GM21423 (cell line): Measurements from ENCODE around the gene KIAA0408.

ENCODE experiments used
- ATAC-seq: cut with Tn5 transposase; IDR thresholded peaks from one replicate; pipeline ENCODE4 v1.9.1; 2021; ENCODE audit warnings: mild to moderate bottlenecking, moderate library complexity; ENCODE audit not compliant: unreplicated experiment

Gene KIAA0408

DNA sequence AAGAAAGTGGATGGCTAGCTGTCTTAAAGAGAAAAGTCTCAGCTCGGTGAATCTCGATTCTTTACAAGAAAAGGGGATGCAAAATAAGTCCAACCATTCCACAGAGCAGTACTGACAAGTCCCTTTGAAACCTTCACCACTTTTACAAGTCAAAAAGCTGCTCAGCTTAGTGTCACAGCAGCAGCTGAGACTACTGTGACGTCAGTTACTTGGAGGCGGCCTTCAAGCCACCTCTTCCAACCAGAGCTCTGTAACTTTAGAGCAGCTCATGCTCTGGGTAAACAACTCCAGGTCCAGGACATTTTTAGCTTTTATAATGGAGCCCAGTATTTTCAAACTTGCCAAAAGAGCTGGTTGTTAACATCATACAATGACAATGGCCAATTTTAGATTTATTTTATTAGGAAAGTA, at the start of gene KIAA0408:
KIAA0408 (minus strand) TSS at position 159 of the 411 bp plus-strand sequence. CDS start 5,408 bp downstream, outside the sequence.
- ATAC-seq: no peak

GRCh38 chr6:127506894-127507293, 47.7 kb upstream of the KIAA0408 start:
- ATAC-seq: no peak

DNA sequence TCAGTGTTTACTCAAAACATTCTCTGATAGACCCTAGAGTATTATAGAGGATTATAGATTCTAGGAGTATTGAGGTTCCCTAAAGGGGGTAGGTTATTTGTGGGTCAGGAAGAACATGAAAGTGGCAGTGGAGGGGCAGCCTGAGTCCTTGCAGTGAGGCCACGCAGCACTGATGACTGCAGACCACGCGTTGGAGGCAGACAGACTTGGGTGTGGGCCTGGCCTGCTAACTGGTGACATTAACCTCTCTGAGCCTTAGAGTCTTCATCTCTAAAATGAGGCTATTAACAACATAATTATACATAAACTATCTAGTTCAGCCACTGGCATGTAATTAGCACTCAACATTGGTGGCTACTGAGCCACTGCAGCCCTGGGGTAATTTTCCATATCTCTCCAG, 43.8 kb upstream of the KIAA0408 start:
- ATAC-seq: no peak

GRCh38 chr6:127497410-127497809, 38.2 kb upstream of the KIAA0408 start:
- ATAC-seq: no peak

DNA sequence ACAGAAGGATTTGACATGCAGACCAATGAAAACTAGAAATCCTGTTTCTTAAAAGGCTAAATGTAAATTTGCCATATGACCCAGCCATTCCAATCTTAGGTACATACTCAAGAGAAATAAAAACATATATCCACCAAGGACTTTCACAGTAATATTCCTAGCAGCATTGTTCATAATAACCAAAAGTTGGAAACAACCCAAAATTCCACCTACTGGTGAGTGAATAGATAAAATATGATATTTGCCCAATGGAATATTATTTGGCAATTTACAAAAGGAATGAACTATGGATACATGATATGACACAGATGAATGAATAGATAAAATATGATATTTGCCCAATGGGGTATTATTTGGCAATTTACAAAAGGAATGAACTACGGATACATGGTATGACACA, 37.3 kb upstream of the KIAA0408 start:
- ATAC-seq: no peak

- ATAC-seq: no peak
These were observed 35.1 kb upstream of the KIAA0408 start for GRCh38 chr6:127494240-127494767.

DNA sequence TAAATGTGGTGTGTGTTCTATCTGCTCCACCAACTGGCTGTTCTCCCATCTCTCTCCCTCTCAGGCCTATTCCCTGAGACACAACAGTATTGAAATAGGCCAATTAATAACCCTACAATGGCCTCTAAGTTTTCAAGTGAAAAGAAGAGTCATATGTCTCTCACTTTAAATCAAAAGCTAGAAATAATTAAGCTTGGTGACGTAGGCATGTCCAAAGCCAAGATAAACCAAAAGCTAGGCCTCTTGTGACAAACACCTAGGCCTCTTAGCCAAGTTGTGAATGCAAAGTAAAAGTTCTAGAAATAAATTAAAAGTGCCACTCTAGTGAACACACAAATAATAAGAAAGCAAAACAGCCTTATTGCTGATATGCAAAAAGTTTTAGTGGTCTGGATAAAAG, 30.1 kb upstream of the KIAA0408 start:
- ATAC-seq: no peak

- no peak for ATAC-seq
These were observed 27.7 kb upstream of the KIAA0408 start for GRCh38 chr6:127486934-127487333.

GRCh38 chr6:127484212-127484863, 25.1 kb upstream of the KIAA0408 start:
- ATAC-seq: peak; percentile 100

DNA sequence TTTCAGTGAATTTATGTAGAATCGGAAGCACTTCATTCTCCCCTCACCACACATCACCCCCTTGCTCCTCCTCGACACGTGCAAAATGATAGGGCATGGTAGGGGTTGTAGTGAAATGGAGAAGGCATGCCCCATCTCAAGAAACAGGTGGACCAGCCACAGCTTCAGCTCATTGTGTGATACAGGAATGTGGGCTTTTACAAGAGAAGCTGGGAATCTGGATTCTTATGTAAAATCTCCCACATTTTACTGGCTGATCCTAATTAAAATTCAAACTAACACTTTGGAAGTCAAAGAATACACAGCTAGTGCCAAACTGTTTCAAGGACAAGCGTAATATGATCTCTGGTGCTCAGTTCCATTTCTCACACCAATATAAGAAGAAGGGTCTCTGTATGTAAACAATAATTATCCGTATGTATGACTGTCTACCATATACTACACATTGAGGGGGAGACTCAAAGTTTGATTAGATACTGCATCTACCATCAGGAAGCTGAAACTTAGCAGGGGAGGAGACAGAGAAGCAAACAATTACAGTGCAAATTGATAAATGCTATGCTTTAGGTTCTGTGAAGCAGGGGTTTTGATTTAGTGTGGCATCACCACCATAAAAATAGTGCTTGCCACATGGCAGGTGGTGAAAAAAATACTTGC, 24.3 kb upstream of the KIAA0408 start:
- peak; percentile 20 for ATAC-seq

GRCh38 chr6:127482325-127482724, 23.1 kb upstream of the KIAA0408 start:
- no peak for ATAC-seq

- ATAC-seq: no peak
These were observed 22.4 kb upstream of the KIAA0408 start for GRCh38 chr6:127481628-127482027.

DNA sequence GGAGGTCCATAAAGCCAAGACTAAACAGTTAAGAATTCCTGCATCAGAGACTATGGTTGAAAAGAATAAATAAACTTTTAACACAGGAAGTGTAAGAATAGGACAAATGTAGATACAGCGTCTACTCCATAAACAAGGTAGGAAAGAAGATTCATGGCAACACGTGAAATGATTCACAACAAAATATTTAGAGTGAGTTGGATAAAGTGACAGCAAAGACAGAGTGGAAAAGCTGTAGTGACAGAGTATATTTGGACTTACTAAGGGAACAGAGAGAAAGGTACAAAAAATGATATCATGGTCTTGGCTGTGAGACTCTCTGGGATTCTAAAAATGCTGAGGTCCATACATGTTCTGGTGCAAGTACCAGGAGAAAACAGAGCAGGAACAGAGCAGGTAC, 21.9 kb upstream of the KIAA0408 start:
- no peak for ATAC-seq

DNA sequence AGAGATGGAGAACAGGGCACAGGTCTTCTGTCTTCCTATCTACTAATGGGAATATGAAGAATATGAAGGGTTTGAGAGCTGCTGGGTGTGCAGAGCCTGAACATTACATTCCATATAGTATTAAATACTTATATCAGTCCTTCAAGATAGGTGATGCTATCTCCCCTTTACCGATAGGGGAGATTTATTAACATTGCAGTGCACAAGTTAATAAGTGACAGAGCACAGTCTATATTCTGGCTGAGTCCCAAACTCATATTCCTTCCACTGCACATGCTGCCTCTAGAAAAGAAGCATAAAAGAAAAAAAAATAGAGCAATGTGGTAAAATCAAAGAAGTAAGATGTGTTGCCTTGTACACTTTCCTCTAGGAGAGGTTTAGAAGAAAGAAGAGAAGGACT, 18.5 kb upstream of the KIAA0408 start:
- ATAC-seq: no peak

- ATAC-seq: no peak
These were observed 16.6 kb upstream of the KIAA0408 start for GRCh38 chr6:127475823-127476176.

GRCh38 chr6:127475135-127475822, 16.1 kb upstream of the KIAA0408 start:
- ATAC-seq: no peak

- ATAC-seq: no peak
These were observed 12.4 kb upstream of the KIAA0408 start for GRCh38 chr6:127471379-127472255.

GRCh38 chr6:127468936-127469335, 9.7 kb upstream of the KIAA0408 start:
- ATAC-seq: no peak

DNA sequence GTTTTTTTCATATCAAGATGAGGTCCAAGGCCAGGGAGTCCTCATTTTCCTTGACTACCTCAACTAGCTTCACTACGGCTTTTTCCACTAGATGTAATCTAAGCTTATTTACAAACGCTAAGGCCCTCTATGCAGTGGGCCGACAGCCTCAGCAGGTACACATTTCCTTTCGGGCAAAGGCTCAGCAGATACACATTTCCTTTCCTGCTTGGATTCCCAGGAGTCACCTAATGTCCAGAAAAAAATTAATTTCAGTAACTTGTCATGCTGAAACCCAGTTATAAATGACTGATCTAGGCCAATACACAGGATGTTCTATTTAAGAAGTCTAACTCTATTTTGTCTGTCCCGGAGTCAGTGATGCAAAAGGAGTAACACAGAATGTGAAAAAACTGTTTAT, 7.2 kb upstream of the KIAA0408 start:
- no peak for ATAC-seq

DNA sequence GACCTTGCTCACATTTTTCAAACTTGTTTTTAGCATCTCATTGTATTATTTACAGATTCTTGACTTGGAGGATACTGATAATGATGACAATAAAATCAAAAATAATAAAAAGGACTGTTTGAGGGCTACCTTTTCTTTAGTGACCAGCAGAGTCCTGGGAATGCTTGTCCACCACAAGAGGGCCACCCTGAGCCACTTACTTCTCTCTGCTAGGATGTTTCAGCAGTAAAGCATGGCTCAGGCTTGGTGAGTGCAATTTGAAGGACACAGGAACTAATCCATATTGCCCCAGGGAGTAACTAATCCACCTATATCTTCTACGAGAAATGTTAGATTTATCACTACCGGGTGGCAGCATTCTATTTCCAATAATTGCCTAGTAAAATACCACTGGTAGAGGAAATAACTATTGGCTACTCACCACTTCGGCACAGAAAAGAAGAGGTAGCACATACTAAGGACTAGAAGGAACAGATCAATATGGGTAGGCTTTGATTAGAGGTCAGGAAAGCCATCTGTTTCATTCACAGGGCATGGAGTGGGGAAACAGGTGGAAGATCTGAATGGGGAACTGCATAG, 5.8 kb upstream of the KIAA0408 start:
- peak; percentile 86 for ATAC-seq
